ENCODE results near the gene CORIN. TPM values are rescaled to one million over a fixed set of nuclear protein-coding genes. Genes with fewer than 3 reads are reported as not detected.

The CORIN gene
- total and polyA plus RNA-seq, 4 donors: 0.15 to 9.1 (median 1.0) TPM

- peaks cover 0 to 3% (median 0%) of the 10 kb centered on the region in 5 donors for H3K4me1 ChIP-seq (ENCODE audit: control insufficient read depth in 5 of 5, insufficient read depth in 5 of 5, low read length in 5 of 5)
- H3K9ac ChIP-seq (ENCODE audit: insufficient read depth in 1 of 2, low read length in 2 of 2): no peak overlapping the region
- no peak for TF ChIP-seq CTCF (IDR thresholded peaks at IDR 0.05; ENCODE audit: control extremely low read depth, extremely low read depth)
- H3K9me3 ChIP-seq (ENCODE audit: control insufficient read depth in 4 of 4, insufficient read depth in 3 of 4, low read length in 3 of 4): no peaks in the 10 kb centered on the region
- DNase-seq (no peak), ATAC-seq (ENCODE audit: insufficient read depth, low FRiP score) (no peak)
- no peak overlapping the region for H3K4me3 ChIP-seq
- H3K27ac ChIP-seq (ENCODE audit: low read depth in 1 of 2, low read length in 1 of 2): no peak overlapping the region
- H3K27me3 ChIP-seq (ENCODE audit: control insufficient read depth in 3 of 3, insufficient read depth in 3 of 3, low read length in 2 of 3): no peaks in the 10 kb centered on the region
- H3K36me3 ChIP-seq (ENCODE audit: control insufficient read depth in 4 of 4, insufficient read depth in 4 of 4, low read length in 4 of 4): no peaks in the 10 kb centered on the region
- WGBS, 2 donors: 88 to 92% methylated on average over 3 of the region's 3 CpGs
Measured at GRCh38 chr4:47690611-47691010, 147.3 kb downstream of the CORIN start.

DNA sequence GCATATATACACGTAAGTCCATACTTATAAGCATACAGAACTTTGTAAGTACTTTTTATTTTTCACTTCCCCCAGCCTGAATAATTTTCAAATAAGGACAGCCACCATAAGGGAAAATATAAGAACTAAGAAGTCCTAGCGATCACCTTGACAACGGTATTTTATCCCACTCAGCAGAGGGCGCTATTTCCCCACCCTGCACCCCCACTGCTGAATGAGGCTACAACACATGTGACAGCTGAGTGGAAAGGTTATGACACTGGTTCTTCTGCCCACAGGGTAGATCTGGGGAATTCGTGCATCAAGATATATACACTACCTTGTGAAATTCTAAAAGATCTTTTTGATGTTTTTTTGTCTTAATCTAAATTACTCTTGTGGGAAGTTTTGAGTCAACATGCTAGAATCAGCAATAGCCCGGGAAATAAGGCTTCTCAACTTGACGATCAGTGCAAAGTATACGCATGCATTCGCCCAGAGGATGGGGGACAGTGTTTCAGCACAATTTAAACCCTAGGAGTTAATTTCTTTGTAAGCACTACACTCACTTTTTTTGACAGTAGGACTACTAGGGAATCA lies 151.5 kb downstream of the CORIN start:
- 47 to 55% methylated on average over 9 of the region's 9 CpGs for WGBS, 2 donors
- no peaks in the 10 kb centered on the region for H3K9me3 ChIP-seq (ENCODE audit: control insufficient read depth in 4 of 4, insufficient read depth in 3 of 4, low read length in 3 of 4)
- DNase-seq (peak in 2 of 3 donors; percentile 28 to 46), ATAC-seq (ENCODE audit: insufficient read depth, low FRiP score) (no peak)
- no peaks in the 10 kb centered on the region for H3K4me1 ChIP-seq (ENCODE audit: control insufficient read depth in 5 of 5, insufficient read depth in 5 of 5, low read length in 5 of 5)
- TF ChIP-seq CTCF (IDR thresholded peaks at IDR 0.05; ENCODE audit: control extremely low read depth, extremely low read depth): peak; percentile 47
- H3K36me3 ChIP-seq (ENCODE audit: control insufficient read depth in 4 of 4, insufficient read depth in 4 of 4, low read length in 4 of 4): peaks cover 0 to 3% (median 0%) of the 10 kb centered on the region in 4 donors
- H3K27ac ChIP-seq (ENCODE audit: low read depth in 1 of 2, low read length in 1 of 2): no peak overlapping the region
- H3K9ac ChIP-seq (ENCODE audit: insufficient read depth in 1 of 2, low read length in 2 of 2): no peak overlapping the region
- no peak overlapping the region for H3K4me3 ChIP-seq
- no peaks in the 10 kb centered on the region for H3K27me3 ChIP-seq (ENCODE audit: control insufficient read depth in 3 of 3, insufficient read depth in 3 of 3, low read length in 2 of 3)

- H3K36me3 ChIP-seq (ENCODE audit: control insufficient read depth in 4 of 4, insufficient read depth in 4 of 4, low read length in 4 of 4): peaks cover 0 to 3% (median 0%) of the 10 kb centered on the region in 4 donors
- H3K9ac ChIP-seq (ENCODE audit: insufficient read depth in 1 of 2, low read length in 2 of 2): no peak overlapping the region
- H3K9me3 ChIP-seq (ENCODE audit: control insufficient read depth in 4 of 4, insufficient read depth in 3 of 4, low read length in 3 of 4): no peaks in the 10 kb centered on the region
- WGBS, 2 donors: 83 to 91% methylated on average over 2 of the region's 2 CpGs
- TF ChIP-seq CTCF (IDR thresholded peaks at IDR 0.05; ENCODE audit: control extremely low read depth, extremely low read depth): no peak
- no peak for ATAC-seq (ENCODE audit: insufficient read depth, low FRiP score)
- no peaks in the 10 kb centered on the region for H3K4me1 ChIP-seq (ENCODE audit: control insufficient read depth in 5 of 5, insufficient read depth in 5 of 5, low read length in 5 of 5)
- H3K27ac ChIP-seq (ENCODE audit: low read depth in 1 of 2, low read length in 1 of 2): no peak overlapping the region
- H3K4me3 ChIP-seq: no peak overlapping the region
- no peaks in the 10 kb centered on the region for H3K27me3 ChIP-seq (ENCODE audit: control insufficient read depth in 3 of 3, insufficient read depth in 3 of 3, low read length in 2 of 3)
- no peak for DNase-seq
Measured at GRCh38 chr4:47675806-47676205, 162.1 kb downstream of the CORIN start.

DNA sequence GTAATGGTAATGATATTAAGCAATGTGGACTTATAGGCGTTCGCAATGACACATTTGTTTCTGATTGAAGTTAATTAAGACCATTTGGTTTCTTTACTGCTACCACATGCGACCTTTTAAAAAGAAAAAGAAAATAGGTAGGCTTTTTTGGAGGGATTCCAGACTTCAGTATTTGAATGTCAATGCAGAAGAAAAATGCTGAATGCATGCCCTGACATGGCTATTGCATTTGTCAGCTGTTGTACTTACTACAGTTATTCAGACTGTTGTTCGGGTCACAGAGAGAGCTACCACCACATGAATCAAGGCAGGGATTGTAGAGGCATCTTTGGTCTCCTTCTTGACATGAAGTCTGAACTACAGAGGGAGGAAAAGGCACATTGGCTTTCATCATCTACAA lies 163.7 kb downstream of the CORIN start:
- Histone ChIP-seq H3K4me1 (ENCODE audit: control insufficient read depth in 5 of 5, insufficient read depth in 5 of 5, low read length in 5 of 5) (no peaks in the 10 kb centered on the region), H3K9me3 (ENCODE audit: control insufficient read depth in 4 of 4, insufficient read depth in 3 of 4, low read length in 3 of 4) (no peaks in the 10 kb centered on the region), H3K4me3 (no peak overlapping the region), H3K36me3 (ENCODE audit: control insufficient read depth in 4 of 4, insufficient read depth in 4 of 4, low read length in 4 of 4) (peaks cover 0 to 3% (median 0%) of the 10 kb centered on the region in 4 donors), H3K27me3 (ENCODE audit: control insufficient read depth in 3 of 3, insufficient read depth in 3 of 3, low read length in 2 of 3) (no peaks in the 10 kb centered on the region), H3K9ac (ENCODE audit: insufficient read depth in 1 of 2, low read length in 2 of 2) (no peak overlapping the region), H3K27ac (ENCODE audit: low read depth in 1 of 2, low read length in 1 of 2) (no peak overlapping the region)
- TF ChIP-seq CTCF (IDR thresholded peaks at IDR 0.05; ENCODE audit: control extremely low read depth, extremely low read depth): no peak
- ATAC-seq (ENCODE audit: insufficient read depth, low FRiP score) (no peak), DNase-seq (no peak)
- WGBS, 2 donors: 89 to 94% methylated on average over 4 of the region's 4 CpGs

All from lung (tissue), 12 donors.